ENCODE results near the gene ATP6V1B1. TPM values are rescaled to one million over a fixed set of nuclear protein-coding genes. Genes with fewer than 3 reads are reported as not detected.

The ATP6V1B1 gene
- total RNA-seq, 1 donor from 2014 or later, result 2.1 TPM

DNA sequence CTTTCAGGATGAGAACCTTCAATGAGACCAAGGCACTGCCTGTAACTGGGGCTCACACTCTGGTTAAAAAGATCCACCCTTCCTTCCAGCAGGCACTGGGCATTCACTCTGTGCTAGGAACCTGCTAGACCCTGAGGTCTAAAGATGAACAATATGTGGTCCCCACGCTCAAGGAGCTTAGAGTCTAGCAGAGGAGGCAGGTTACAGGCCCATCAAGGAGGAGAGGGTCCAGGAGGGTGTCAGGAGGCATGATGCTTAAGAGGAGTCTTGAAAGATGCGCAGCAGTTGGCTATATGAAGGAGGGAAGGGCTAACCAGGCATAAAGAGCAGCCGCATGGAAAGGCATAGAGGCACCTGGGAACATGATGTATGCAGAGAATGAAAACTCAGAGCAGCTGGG, 47.3 kb downstream of the ATP6V1B1 start:
- peaks cover 23% of the 10 kb centered on the region for H3K36me3 ChIP-seq
- no peak overlapping the region for H3K4me3 ChIP-seq
- peaks cover 5% of the 10 kb centered on the region for H3K4me1 ChIP-seq
- ATAC-seq (no peak), DNase-seq (no peak)
- no peaks in the 10 kb centered on the region for H3K27me3 ChIP-seq
- H3K27ac ChIP-seq, result no peak overlapping the region
- H3K9me3 ChIP-seq, result no peaks in the 10 kb centered on the region
- intact Hi-C loops (cut with DNase I), result no loop called here
- TF ChIP-seq, protein P1, sequence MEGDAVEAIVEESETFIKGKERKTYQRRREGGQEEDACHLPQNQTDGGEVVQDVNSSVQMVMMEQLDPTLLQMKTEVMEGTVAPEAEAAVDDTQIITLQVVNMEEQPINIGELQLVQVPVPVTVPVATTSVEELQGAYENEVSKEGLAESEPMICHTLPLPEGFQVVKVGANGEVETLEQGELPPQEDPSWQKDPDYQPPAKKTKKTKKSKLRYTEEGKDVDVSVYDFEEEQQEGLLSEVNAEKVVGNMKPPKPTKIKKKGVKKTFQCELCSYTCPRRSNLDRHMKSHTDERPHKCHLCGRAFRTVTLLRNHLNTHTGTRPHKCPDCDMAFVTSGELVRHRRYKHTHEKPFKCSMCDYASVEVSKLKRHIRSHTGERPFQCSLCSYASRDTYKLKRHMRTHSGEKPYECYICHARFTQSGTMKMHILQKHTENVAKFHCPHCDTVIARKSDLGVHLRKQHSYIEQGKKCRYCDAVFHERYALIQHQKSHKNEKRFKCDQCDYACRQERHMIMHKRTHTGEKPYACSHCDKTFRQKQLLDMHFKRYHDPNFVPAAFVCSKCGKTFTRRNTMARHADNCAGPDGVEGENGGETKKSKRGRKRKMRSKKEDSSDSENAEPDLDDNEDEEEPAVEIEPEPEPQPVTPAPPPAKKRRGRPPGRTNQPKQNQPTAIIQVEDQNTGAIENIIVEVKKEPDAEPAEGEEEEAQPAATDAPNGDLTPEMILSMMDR (IDR thresholded peaks at IDR 0.05), result no peak

DNA sequence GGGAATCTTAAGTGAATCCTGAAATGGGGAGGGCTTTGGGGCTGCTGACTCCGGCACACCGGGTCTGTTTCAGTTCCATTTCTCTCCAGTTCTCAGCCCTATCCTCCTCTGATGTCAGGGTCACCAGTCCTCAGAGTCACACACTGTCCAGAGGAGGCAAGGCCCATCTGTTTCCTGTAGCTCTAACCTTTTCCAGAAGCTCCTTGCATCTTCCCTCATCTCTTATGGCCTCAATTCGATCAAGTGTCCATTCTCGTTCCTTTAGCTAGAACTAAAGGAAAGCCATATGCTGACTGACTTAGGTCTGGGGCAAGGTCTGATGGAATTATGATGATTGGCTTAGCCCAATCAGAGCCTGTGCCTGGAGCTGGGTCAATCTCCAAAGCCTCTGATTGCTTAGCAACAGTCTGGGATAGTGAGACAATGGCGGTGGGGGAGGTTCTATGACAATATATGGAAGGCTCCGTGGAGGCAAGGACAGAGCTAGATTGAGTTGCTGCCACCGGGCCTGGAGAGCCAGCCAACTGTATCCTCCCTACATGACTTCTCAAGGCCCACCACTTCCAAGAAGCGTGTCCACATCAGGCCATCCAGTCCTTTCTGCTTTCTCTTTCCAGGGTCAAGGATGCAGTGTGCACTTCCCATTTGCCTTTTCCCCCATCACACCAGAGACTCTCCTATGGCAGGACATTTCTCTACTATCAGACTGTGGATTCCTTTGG, 48.0 kb downstream of the ATP6V1B1 start:
- TF ChIP-seq, protein P1 (IDR thresholded peaks at IDR 0.05), result no peak
- intact Hi-C loops (cut with DNase I), result no loop called here
- H3K27ac ChIP-seq, result no peak overlapping the region
- no peak for ATAC-seq
- no peaks in the 10 kb centered on the region for H3K4me1 ChIP-seq
- H3K27me3 ChIP-seq, result no peaks in the 10 kb centered on the region
- H3K9me3 ChIP-seq, result no peaks in the 10 kb centered on the region
- no peak overlapping the region for H3K4me3 ChIP-seq
- H3K36me3 ChIP-seq, result peaks cover 30% of the 10 kb centered on the region
- peak; percentile 37 for DNase-seq

DNA sequence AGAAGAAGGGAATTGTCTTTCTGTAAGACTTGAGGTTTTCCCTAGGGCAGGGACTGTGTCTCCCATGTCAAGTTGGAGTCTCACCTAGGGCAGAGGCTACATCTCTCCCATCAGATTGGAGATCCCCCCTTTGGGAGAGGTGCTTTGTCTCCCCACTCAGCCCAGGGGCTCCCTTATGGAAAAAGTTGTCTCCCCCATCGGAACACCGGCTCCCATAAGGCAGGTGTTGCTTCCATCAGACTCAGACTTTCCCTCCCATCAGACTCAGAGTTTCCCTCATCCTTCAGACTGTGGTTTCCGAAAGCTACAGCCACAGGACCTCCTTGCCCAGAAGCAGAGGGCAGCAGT, 48.5 kb downstream of the ATP6V1B1 start:
- ATAC-seq (no peak), DNase-seq (no peak)
- H3K4me1 ChIP-seq, result no peaks in the 10 kb centered on the region
- H3K36me3 ChIP-seq, result peaks cover 35% of the 10 kb centered on the region
- H3K27me3 ChIP-seq, result no peaks in the 10 kb centered on the region
- H3K27ac ChIP-seq, result no peak overlapping the region
- TF ChIP-seq, protein P1 (IDR thresholded peaks at IDR 0.05), result no peak
- intact Hi-C loops (cut with DNase I), result no loop called here
- no peak overlapping the region for H3K4me3 ChIP-seq
- H3K9me3 ChIP-seq, result no peaks in the 10 kb centered on the region

DNA sequence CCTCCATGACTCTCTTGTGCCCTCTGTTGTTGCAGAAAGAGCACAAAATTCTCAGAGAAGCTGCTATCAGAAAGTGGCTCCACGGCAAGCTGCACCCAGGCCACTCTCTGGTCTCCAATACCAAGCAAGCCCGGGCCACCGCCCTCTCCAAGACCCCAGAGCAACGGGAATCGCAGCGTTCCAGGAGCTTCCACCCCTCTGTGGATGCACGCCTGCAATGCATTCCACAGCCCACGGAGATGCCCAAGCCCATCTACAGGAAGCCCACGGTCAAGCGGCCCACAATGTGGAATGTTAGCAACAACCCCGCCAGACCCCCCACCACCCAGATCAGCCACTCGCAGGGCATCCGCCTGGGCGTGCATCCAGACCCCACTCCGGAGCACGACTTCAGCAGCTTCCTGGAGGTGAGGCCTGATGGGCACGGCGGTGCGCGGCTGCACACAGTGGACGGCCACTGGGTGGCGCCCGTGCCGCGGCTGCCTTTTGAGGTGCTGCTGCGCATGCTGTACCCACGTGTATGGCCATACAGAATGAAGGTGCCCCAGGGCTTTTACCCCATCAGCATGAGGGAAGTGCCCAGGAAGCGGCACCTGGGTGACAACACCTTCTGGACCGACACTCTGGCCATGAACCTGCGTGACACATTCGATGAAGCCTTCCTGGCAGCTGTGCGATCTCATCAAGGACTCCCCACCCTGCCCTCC, 49.0 kb downstream of the ATP6V1B1 start:
- intact Hi-C loops (cut with DNase I), result no loop called here
- no peak overlapping the region for H3K27ac ChIP-seq

DNA sequence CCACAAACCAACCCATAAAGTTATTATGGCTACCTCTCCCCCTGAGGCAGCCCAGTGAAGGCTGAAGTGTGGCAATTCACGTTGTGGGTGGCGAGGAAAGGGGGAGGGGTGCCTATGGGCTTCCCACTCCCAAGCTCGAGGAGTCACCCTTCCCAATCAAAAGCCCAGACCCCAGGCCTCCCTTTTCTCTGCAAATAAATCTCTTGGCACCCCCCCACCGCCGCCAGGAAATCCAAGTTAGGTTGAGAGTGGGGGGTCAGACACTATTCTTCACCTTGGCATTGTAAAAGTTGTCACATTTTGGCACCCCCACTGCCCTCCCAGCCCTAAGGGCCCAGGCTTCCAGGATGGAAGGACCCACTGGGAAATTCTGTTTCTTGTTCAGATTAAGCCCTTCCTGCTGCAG, 49.6 kb downstream of the ATP6V1B1 start:
- H3K4me3 ChIP-seq, result no peak overlapping the region
- intact Hi-C loops (cut with DNase I), result no loop called here
- H3K9me3 ChIP-seq, result no peaks in the 10 kb centered on the region
- DNase-seq (no peak), ATAC-seq (no peak)
- no peaks in the 10 kb centered on the region for H3K27me3 ChIP-seq
- TF ChIP-seq, protein P1 (IDR thresholded peaks at IDR 0.05), result no peak
- no peaks in the 10 kb centered on the region for H3K4me1 ChIP-seq
- H3K36me3 ChIP-seq, result peaks cover 46% of the 10 kb centered on the region
- H3K27ac ChIP-seq, result no peak overlapping the region

More for the DNA sequence above, 49.0 kb downstream of the ATP6V1B1 start:
- H3K27me3 ChIP-seq, result no peaks in the 10 kb centered on the region
- H3K9me3 ChIP-seq, result no peaks in the 10 kb centered on the region
- DNase-seq (peak; percentile 84), ATAC-seq (peak; percentile 94)
- no peak overlapping the region for H3K4me3 ChIP-seq
- TF ChIP-seq, protein P1 (IDR thresholded peaks at IDR 0.05), result peak; percentile 81
- H3K4me1 ChIP-seq, result no peaks in the 10 kb centered on the region
- H3K36me3 ChIP-seq, result peaks cover 40% of the 10 kb centered on the region
